HG02571 (cell line): Measurements from ENCODE around the gene ZNF750.
"Not testable (repeated sequence)": the region's sequence is repeated elsewhere in the genome, so short reads cannot be mapped to it uniquely, and the experiment has no call there.

Source experiments
- ATAC-seq: cut with Tn5 transposase; IDR thresholded peaks from one replicate; pipeline ENCODE4 v1.9.1; 2021; ENCODE audit warnings: mild to moderate bottlenecking, moderate library complexity; ENCODE audit not compliant: unreplicated experiment

ZNF750 gene

GRCh38 chr17:82797061-82797460 lies 42.8 kb downstream of the ZNF750 start:
- no peak for ATAC-seq

- ATAC-seq: no peak
Measured at GRCh38 chr17:82795615-82796014, 44.2 kb downstream of the ZNF750 start.

GRCh38 chr17:82794781-82795482 lies 44.9 kb downstream of the ZNF750 start:
- ATAC-seq: no peak

- no peak for ATAC-seq
Measured at GRCh38 chr17:82793974-82794630, 45.7 kb downstream of the ZNF750 start.

- no peak for ATAC-seq
Measured at GRCh38 chr17:82791532-82791931, 48.3 kb downstream of the ZNF750 start.

GRCh38 chr17:82790391-82790790 lies 49.4 kb downstream of the ZNF750 start:
- ATAC-seq: no peak

- ATAC-seq: no peak
Measured at GRCh38 chr17:82789806-82790205, 50.0 kb downstream of the ZNF750 start.

GRCh38 chr17:82789051-82789592 lies 50.7 kb downstream of the ZNF750 start:
- ATAC-seq: no peak

- no peak for ATAC-seq
Measured at GRCh38 chr17:82788206-82789001, 51.4 kb downstream of the ZNF750 start.

- ATAC-seq: no peak
Measured at GRCh38 chr17:82787081-82787848, 52.6 kb downstream of the ZNF750 start.

- no peak for ATAC-seq
Measured at GRCh38 chr17:82786427-82786826, 53.4 kb downstream of the ZNF750 start.

- ATAC-seq: not testable (repeated sequence)
Measured at GRCh38 chr17:82785581-82785980, 54.2 kb downstream of the ZNF750 start.

- no peak for ATAC-seq
Measured at GRCh38 chr17:82783498-82783897, 56.3 kb downstream of the ZNF750 start.

GRCh38 chr17:82782657-82783207 lies 57.1 kb downstream of the ZNF750 start:
- ATAC-seq: no peak

- ATAC-seq: no peak
Measured at GRCh38 chr17:82781894-82782274, 57.9 kb downstream of the ZNF750 start.

- ATAC-seq: no peak
Measured at GRCh38 chr17:82780971-82781893, 58.6 kb downstream of the ZNF750 start.

GRCh38 chr17:82780195-82780594 lies 59.6 kb downstream of the ZNF750 start:
- no peak for ATAC-seq

- no peak for ATAC-seq
Measured at GRCh38 chr17:82779541-82779940, 60.3 kb downstream of the ZNF750 start.
